GM21723 (cell line): ENCODE data around the gene SLC35G2.
"Not testable (repeated sequence)": the region's sequence is repeated elsewhere in the genome, so short reads cannot be mapped to it uniquely, and the experiment has no call there.

Experiments used
- ATAC-seq: cut with Tn5 transposase; IDR thresholded peaks from one replicate; pipeline ENCODE4 v1.9.1; 2021; ENCODE audit warnings: mild to moderate bottlenecking, moderate library complexity; ENCODE audit not compliant: unreplicated experiment

SLC35G2 gene

GRCh38 chr3:136818769-136819391, at the start of gene SLC35G2:
TSS of gene SLC35G2 (plus strand) at chr3:136819126. CDS start at chr3:136854461, 35,335 bp downstream.
- peak; percentile 54 for ATAC-seq

- ATAC-seq = no peak
These were observed 46.2 kb upstream of the SLC35G2 start for GRCh38 chr3:136772709-136773108.

GRCh38 chr3:136778865-136779264, 40.1 kb upstream of the SLC35G2 start:
- no peak for ATAC-seq

GRCh38 chr3:136780741-136781140, 38.2 kb upstream of the SLC35G2 start:
- no peak for ATAC-seq

- ATAC-seq = no peak
These were observed 35.2 kb upstream of the SLC35G2 start for GRCh38 chr3:136783708-136784191.

- ATAC-seq = peak; percentile 82
These were observed 31.6 kb upstream of the SLC35G2 start for GRCh38 chr3:136787349-136787748.

- no peak for ATAC-seq
These were observed 30.8 kb upstream of the SLC35G2 start for GRCh38 chr3:136788154-136788553.

- no peak for ATAC-seq
These were observed 28.9 kb upstream of the SLC35G2 start for GRCh38 chr3:136789976-136790375.

- no peak for ATAC-seq
These were observed 28.1 kb upstream of the SLC35G2 start for GRCh38 chr3:136790786-136791185.

- no peak for ATAC-seq
These were observed 26.2 kb upstream of the SLC35G2 start for GRCh38 chr3:136792556-136793330.

GRCh38 chr3:136801146-136801545, 17.8 kb upstream of the SLC35G2 start:
- ATAC-seq = not testable (repeated sequence)

GRCh38 chr3:136802481-136802996, 16.4 kb upstream of the SLC35G2 start:
- ATAC-seq = peak; percentile 54

- ATAC-seq = no peak
These were observed 14.8 kb upstream of the SLC35G2 start for GRCh38 chr3:136804141-136804540.

GRCh38 chr3:136804813-136805212, 14.1 kb upstream of the SLC35G2 start:
- ATAC-seq = no peak

- ATAC-seq = no peak
These were observed 13.1 kb upstream of the SLC35G2 start for GRCh38 chr3:136805795-136806194.

GRCh38 chr3:136811701-136812100, 7.2 kb upstream of the SLC35G2 start:
- no peak for ATAC-seq

GRCh38 chr3:136817448-136817847, 1.5 kb upstream of the SLC35G2 start:
- ATAC-seq = no peak

GRCh38 chr3:136818191-136818768, 646 bp upstream of the SLC35G2 start:
- peak; percentile 51 for ATAC-seq

- peak; percentile 45 for ATAC-seq
These were observed 435 bp downstream of the SLC35G2 start for GRCh38 chr3:136819392-136819730.

GRCh38 chr3:136819731-136820679, 1.1 kb downstream of the SLC35G2 start:
- no peak for ATAC-seq

- no peak for ATAC-seq
These were observed 12.5 kb downstream of the SLC35G2 start for GRCh38 chr3:136831461-136831860.
